Lung (tissue), 12 donors: ENCODE measurements around the gene MPL. TPM values are rescaled to one million over a fixed set of nuclear protein-coding genes. Genes with fewer than 3 reads are reported as not detected.

ENCODE experiments used
- ATAC-seq: fragments of 200-7000 bp; cut with Tn5 transposase; one replicate; pipeline ENCODE4 v1.9.1; 2020; ENCODE audit warnings: moderate number of reproducible peaks; ENCODE audit not compliant: insufficient read depth, low FRiP score
- DNase-seq, 3 donors: peaks; one replicate each; pipeline ENCODE4 v3.0.0-alpha.2; 2013 to 2017
- H3K27ac ChIP-seq, 2 donors: one replicate each; pipeline ENCODE4 v1.5.1; 2013; ENCODE audit warnings: mild to moderate bottlenecking in 2 of 2, moderate library complexity in 2 of 2, control low read depth in 1 of 2, inconsistent platforms in 1 of 2, low read depth in 1 of 2, low read length in 1 of 2
- H3K27me3 ChIP-seq, 3 donors: one replicate each; pipeline ENCODE4 v1.5.1; 2013; ENCODE audit warnings: low read length in 2 of 3; ENCODE audit not compliant: control insufficient read depth in 3 of 3, insufficient read depth in 3 of 3
- H3K36me3 ChIP-seq, 4 donors: one replicate each; pipeline ENCODE4 v1.5.1; 2013; ENCODE audit warnings: low read length in 4 of 4, mild to moderate bottlenecking in 1 of 4, moderate library complexity in 1 of 4; ENCODE audit not compliant: control insufficient read depth in 4 of 4, insufficient read depth in 4 of 4
- H3K4me1 ChIP-seq, 5 donors: one replicate each; pipeline ENCODE4 v1.5.1; 2013; ENCODE audit warnings: low read length in 5 of 5, mild to moderate bottlenecking in 2 of 5, moderate library complexity in 1 of 5; ENCODE audit not compliant: control insufficient read depth in 5 of 5, insufficient read depth in 5 of 5
- H3K4me3 ChIP-seq: one replicate; pipeline ENCODE4 v1.5.1; 2013; ENCODE audit warnings: mild to moderate bottlenecking, control low read depth, moderate library complexity
- H3K9ac ChIP-seq, 2 donors: one replicate each; pipeline ENCODE4 v1.5.1; 2013; ENCODE audit warnings: low read length in 2 of 2, control low read depth in 1 of 2; ENCODE audit not compliant: insufficient read depth in 1 of 2
- H3K9me3 ChIP-seq, 4 donors: one replicate each; pipeline ENCODE4 v1.5.1; 2013; ENCODE audit warnings: low read length in 3 of 4, mild to moderate bottlenecking in 1 of 4, moderate library complexity in 1 of 4; ENCODE audit not compliant: control insufficient read depth in 4 of 4, insufficient read depth in 3 of 4
- WGBS, 2 donors: extraction: QIAGEN DNeasy Blood & Tissue Kit; methylation state at CpG; one replicate each; pipeline ENCODE4 v1.1.7; 2013; 5-methylcytosine and 5-hydroxymethylcytosine counted together
- polyA plus RNA-seq, 2 donors: library from polyadenylated mRNA; stranded (reverse); fragments of 200-250 nt; gene quantifications; one replicate each; pipeline ENCODE4 v1.2.1, GENCODE V29; 2013
- total RNA-seq, 2 donors: library from RNA; depleted of rRNA in 1 of 2; stranded (reverse); fragments of >200 nt in 1 of 2; gene quantifications; one replicate each; pipeline ENCODE4 v1.2.1, GENCODE V29; 2014 to 2021
- TF ChIP-seq, protein P1 (sequence below): IDR thresholded peaks from 2 replicates; pipeline ENCODE4 v1.5.1; 2012; ENCODE audit warnings: mild to moderate bottlenecking; ENCODE audit errors: control extremely low read depth, extremely low read depth
- donor health status: control.
- donor health status: control.
- donor health status: Bipolar disorder and iron deficiency.
- donor health status: healthy.
- donor health status: DM: yes; HTN: yes; CAD: no.

Gene MPL
- total and polyA plus RNA-seq, 4 donors = 0.12 to 0.67 (median 0.43) TPM

DNA sequence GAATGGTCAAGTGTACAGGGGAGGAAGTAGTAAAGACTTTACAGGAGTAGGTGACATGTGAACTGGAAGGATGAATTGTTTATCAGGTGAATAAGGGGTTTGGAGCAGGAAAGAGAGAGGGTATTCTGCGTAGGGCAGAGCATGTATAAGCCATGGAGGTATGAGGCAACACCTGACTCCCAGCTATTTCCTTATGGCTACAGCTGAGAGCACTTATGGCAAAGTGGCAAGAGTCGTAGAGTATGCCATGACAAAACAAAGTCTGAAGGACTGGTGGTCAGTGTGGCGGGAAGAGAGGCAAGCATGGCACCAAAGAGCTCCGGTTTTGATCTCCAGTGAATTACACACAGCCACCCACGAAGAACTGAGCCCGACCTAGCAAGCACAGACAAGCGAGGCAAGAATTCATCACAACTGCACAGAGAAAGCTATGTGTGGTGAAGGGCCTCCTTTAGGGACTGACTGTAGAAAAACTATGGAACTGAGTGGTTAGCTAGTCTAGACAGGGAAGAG lies 39.2 kb downstream of the MPL start:
- Histone ChIP-seq H3K9me3 (no peaks in the 10 kb centered on the region), H3K4me1 (peaks cover 2 to 16% (median 5%) of the 10 kb centered on the region in 5 donors), H3K27ac (no peak overlapping the region), H3K9ac (no peak overlapping the region), H3K36me3 (peaks cover 0 to 5% (median under 1%) of the 10 kb centered on the region in 4 donors), H3K4me3 (no peak overlapping the region), H3K27me3 (no peaks in the 10 kb centered on the region)
- ATAC-seq (no peak), DNase-seq (no peak)
- TF ChIP-seq, protein P1, sequence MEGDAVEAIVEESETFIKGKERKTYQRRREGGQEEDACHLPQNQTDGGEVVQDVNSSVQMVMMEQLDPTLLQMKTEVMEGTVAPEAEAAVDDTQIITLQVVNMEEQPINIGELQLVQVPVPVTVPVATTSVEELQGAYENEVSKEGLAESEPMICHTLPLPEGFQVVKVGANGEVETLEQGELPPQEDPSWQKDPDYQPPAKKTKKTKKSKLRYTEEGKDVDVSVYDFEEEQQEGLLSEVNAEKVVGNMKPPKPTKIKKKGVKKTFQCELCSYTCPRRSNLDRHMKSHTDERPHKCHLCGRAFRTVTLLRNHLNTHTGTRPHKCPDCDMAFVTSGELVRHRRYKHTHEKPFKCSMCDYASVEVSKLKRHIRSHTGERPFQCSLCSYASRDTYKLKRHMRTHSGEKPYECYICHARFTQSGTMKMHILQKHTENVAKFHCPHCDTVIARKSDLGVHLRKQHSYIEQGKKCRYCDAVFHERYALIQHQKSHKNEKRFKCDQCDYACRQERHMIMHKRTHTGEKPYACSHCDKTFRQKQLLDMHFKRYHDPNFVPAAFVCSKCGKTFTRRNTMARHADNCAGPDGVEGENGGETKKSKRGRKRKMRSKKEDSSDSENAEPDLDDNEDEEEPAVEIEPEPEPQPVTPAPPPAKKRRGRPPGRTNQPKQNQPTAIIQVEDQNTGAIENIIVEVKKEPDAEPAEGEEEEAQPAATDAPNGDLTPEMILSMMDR = no peak
- WGBS, 2 donors = 74% methylated on average over 7 of the region's 7 CpGs

DNA sequence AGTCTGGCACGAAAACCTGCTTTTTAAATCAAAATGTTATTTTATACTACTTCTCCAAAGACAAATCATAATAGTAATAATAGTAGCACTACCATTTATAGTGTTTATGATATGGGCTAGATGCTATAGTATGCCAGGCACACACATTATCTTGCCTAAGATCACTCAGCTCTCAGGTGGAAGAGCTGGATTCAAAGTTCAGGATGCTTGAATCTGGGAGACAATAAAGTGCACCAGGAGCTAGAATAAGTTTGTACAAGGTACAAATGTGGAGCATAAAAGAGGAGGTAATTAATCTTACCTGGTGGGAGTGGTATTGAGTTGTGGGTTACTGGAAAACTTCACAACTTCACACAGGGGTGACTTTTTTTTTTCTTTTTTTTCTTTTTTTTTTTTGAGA lies 40.2 kb downstream of the MPL start:
- no peak for ATAC-seq

DNA sequence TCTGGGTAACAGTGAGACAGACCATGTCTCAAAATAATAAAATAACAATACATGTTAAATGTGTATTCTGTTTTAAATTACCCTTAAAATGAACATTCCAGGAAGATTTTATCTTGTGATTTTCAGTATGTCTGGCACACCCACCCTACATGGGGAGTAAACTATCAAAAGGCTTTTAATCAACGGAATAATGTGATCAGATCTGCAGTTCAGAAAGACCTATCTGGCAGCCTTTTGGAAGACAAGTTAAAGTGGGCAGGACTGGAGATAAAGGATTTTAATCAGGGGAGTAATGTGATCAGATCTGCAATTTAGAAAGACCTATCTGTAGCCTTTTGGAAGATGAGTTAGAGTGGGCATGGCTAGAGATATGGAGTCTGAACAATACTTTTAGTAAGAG lies 41.9 kb downstream of the MPL start:
- H3K27me3 ChIP-seq = no peaks in the 10 kb centered on the region
- H3K9ac ChIP-seq = no peak overlapping the region
- no peaks in the 10 kb centered on the region for H3K9me3 ChIP-seq
- TF ChIP-seq, protein P1 = no peak
- H3K4me3 ChIP-seq = no peak overlapping the region
- H3K27ac ChIP-seq = no peak overlapping the region
- DNase-seq = no peak
- 94 to 100% methylated on average over 1 of the region's 1 CpG for WGBS, 2 donors
- peaks cover 11 to 24% (median 13%) of the 10 kb centered on the region in 4 donors for H3K36me3 ChIP-seq
- ATAC-seq = no peak
- H3K4me1 ChIP-seq = peaks cover 3 to 18% (median 15%) of the 10 kb centered on the region in 5 donors

More for the DNA sequence above, 40.2 kb downstream of the MPL start:
- H3K4me3 ChIP-seq = no peak overlapping the region
- TF ChIP-seq, protein P1 = no peak
- WGBS, 2 donors = 94 to 95% methylated on average over 1 of the region's 1 CpG
- H3K4me1 ChIP-seq = peaks cover 8 to 23% (median 15%) of the 10 kb centered on the region in 5 donors
- H3K36me3 ChIP-seq = peaks cover 0 to 9% (median 3%) of the 10 kb centered on the region in 4 donors
- H3K27me3 ChIP-seq = no peaks in the 10 kb centered on the region
- no peak overlapping the region for H3K27ac ChIP-seq
- H3K9ac ChIP-seq = no peak overlapping the region
- DNase-seq = no peak
- H3K9me3 ChIP-seq = no peaks in the 10 kb centered on the region

DNA sequence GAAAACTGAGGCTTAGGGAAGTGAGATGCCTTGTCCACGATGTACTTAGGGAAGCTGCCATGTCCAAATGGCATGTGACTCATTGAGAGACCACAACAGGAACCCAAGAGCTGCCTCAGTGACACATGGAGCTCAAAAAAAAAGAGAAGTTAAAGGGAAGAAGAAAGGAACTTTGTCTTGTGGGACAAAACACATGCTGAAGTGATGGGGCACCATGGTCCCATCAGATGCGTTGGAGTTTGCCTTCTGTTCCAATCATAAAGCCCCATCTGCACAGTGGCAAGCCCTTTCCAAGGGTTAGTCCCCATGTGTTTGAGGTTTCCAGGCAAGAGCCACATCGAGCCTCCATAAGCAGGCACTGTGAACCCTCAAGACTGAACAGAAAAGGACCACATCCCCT lies 44.0 kb downstream of the MPL start:
- Histone ChIP-seq H3K9ac (no peak overlapping the region), H3K4me1 (peaks cover 3 to 18% (median 15%) of the 10 kb centered on the region in 5 donors), H3K36me3 (peaks cover 30 to 44% (median 34%) of the 10 kb centered on the region in 4 donors), H3K27ac (peak overlapping the region in 1 of 2 donors; percentile 26), H3K9me3 (no peaks in the 10 kb centered on the region), H3K27me3 (no peaks in the 10 kb centered on the region), H3K4me3 (no peak overlapping the region)
- ATAC-seq (no peak), DNase-seq (no peak)
- whole genome bisulfite sequencing, 2 donors = 47 to 64% methylated on average over 3 of the region's 3 CpGs
- TF ChIP-seq, protein P1 = no peak
